ENCODE data around the gene AKIP1.
"Not testable (repeated sequence)": the region's sequence is repeated elsewhere in the genome, so short reads cannot be mapped to it uniquely, and the experiment has no call there.

Gene AKIP1

DNA sequence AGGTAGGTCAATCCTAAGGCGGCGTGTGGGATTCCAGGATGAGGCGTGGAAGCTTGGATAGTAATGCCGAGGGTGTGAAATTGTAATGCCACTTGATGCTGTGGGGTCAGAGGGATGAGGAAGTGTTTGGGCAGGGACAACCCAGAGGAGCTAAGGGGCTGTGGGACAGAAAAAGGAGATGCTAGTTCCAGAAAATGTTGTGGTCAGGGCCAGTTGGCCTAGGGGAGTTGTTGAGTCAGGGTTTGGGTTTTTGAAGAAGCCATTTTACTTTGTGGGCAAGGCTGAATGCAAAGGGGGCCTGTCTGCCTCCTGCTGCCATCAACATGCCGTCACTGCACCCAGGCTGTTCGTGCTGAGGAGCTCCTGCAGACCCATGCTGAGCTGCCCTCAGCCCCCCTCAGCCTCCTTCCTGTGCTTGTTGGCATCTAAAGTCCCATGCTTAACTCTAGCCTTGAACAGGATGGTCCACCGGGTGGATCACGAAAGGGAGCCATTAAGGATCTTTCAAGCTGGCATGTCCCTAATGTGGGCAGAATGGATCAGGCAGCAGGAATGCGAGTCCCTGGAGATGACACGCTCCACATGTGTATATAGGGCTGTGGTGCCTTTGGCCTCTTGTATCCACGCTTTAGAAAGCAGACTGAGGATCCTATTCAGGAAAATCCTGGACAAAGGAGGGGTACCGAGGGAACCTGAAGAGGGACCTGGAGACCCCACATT, 19.6 kb downstream of the AKIP1 start:
- H3K4me3 ChIP-seq (ENCODE audit: low read depth, low read length), result no peak overlapping the region
- TF ChIP-seq, protein P1, sequence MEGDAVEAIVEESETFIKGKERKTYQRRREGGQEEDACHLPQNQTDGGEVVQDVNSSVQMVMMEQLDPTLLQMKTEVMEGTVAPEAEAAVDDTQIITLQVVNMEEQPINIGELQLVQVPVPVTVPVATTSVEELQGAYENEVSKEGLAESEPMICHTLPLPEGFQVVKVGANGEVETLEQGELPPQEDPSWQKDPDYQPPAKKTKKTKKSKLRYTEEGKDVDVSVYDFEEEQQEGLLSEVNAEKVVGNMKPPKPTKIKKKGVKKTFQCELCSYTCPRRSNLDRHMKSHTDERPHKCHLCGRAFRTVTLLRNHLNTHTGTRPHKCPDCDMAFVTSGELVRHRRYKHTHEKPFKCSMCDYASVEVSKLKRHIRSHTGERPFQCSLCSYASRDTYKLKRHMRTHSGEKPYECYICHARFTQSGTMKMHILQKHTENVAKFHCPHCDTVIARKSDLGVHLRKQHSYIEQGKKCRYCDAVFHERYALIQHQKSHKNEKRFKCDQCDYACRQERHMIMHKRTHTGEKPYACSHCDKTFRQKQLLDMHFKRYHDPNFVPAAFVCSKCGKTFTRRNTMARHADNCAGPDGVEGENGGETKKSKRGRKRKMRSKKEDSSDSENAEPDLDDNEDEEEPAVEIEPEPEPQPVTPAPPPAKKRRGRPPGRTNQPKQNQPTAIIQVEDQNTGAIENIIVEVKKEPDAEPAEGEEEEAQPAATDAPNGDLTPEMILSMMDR (IDR thresholded peaks at IDR 0.05; ENCODE audit: control insufficient read depth, extremely low read depth, insufficient read depth), result no peak
- no peak for DNase-seq (ENCODE audit: low read depth)

GRCh38 chr11:8932564-8933180, 21.7 kb downstream of the AKIP1 start, which contains the start of gene C11orf16:
Gene C11orf16 (minus strand): TSS chr11:8932947. CDS start chr11:8932308, 639 bp downstream.
- no peak within 1 kb of the TSS for H3K4me3 ChIP-seq (ENCODE audit: low read depth, low read length)
- TF ChIP-seq, protein P1 (IDR thresholded peaks at IDR 0.05; ENCODE audit: control insufficient read depth, extremely low read depth, insufficient read depth), result no peak
- no peak for DNase-seq (ENCODE audit: low read depth)

GRCh38 chr11:8933931-8934330, 22.9 kb downstream of the AKIP1 start:
- no peak for DNase-seq (ENCODE audit: low read depth)
- TF ChIP-seq, protein P1 (IDR thresholded peaks at IDR 0.05; ENCODE audit: control insufficient read depth, extremely low read depth, insufficient read depth), result no peak

GRCh38 chr11:8934742-8935488, 23.9 kb downstream of the AKIP1 start:
- DNase-seq (ENCODE audit: low read depth), result no peak
- H3K4me3 ChIP-seq (ENCODE audit: low read depth, low read length), result no peak overlapping the region
- TF ChIP-seq, protein P1 (IDR thresholded peaks at IDR 0.05; ENCODE audit: control insufficient read depth, extremely low read depth, insufficient read depth), result no peak

More at GRCh38 chr11:8933931-8934330, 22.9 kb downstream of the AKIP1 start:
- no peak overlapping the region for H3K4me3 ChIP-seq (ENCODE audit: low read depth, low read length)

DNA sequence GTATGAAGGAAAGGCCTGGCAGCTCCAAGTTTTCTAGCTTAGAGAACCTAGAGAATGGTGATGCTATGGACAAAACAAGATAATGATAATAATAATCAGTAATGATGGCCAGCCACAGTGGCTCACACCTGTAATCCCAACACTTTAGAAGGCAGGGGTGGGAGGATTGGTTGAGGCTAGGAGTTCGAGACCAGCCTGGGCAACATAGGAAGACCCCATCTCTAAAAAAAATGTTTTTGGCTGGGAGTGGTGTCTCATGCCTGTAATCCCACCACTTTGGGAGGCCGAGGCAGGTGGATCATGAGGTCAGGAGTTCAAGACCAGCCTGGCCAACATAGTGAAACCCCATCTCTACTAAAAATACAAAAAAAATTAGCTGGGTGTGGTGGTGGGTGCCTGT, 24.8 kb downstream of the AKIP1 start:
- DNase-seq (ENCODE audit: low read depth); H3K4me3 ChIP-seq (ENCODE audit: low read depth, low read length): not testable (repeated sequence)

GRCh38 chr11:8937159-8937558, 26.2 kb downstream of the AKIP1 start:
- TF ChIP-seq, protein P1 (IDR thresholded peaks at IDR 0.05; ENCODE audit: control insufficient read depth, extremely low read depth, insufficient read depth), result no peak
- DNase-seq (ENCODE audit: low read depth), result no peak
- no peak overlapping the region for H3K4me3 ChIP-seq (ENCODE audit: low read depth, low read length)

DNA sequence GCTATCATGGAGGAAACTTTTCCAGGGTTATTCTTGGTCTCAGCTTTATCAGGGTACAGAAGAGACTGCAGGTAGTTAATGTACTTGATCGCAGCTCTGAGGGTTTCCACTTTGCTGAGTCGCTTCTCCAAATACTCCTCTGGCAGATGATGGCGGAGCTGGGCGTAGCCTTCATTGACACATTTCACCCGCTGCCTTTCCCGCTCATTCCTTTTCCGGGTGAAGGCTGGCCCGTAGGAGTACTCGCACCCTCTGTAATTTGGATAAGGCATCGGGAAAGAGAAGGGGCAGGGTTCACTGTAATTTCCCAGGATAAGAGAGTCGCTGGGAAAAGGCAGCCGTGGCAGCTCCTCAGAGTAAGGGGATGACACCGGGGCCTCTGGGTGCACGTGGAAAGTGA, 26.7 kb downstream of the AKIP1 start:
- TF ChIP-seq, protein P1 (IDR thresholded peaks at IDR 0.05; ENCODE audit: control insufficient read depth, extremely low read depth, insufficient read depth), result no peak
- no peak for DNase-seq (ENCODE audit: low read depth)
- H3K4me3 ChIP-seq (ENCODE audit: low read depth, low read length), result no peak overlapping the region

Data from LNCaP clone FGC (cell line).